H1 (cell line): ENCODE measurements around the gene CLIC1. TPM values are rescaled to one million over a fixed set of nuclear protein-coding genes. Genes with fewer than 3 reads are reported as not detected.
A peak's percentile ranks its signal among the peaks of the same experiment; 100 is the strongest.

ENCODE experiments used
- CBX5 ChIP-seq: fragments of 300-800, 300-1000 bp; sonication (generic); IDR thresholded peaks from 2 replicates; pipeline ENCODE4 v1.7.1; 2016; ENCODE audit warnings: antibody characterized with exemption, low read length, low read depth
- CHD7 ChIP-seq: fragments of 300-600 bp; sonication (generic); IDR thresholded peaks from 2 replicates; pipeline ENCODE4 v1.7.1; 2012; ENCODE audit warnings: low read length, moderate library complexity, mild to moderate bottlenecking, inconsistent platforms; ENCODE audit not compliant: insufficient replicate concordance
- CTBP2 ChIP-seq: IDR thresholded peaks from 2 replicates; pipeline ENCODE4 v1.7.0; 2011; ENCODE audit warnings: borderline replicate concordance, mild to moderate bottlenecking, moderate library complexity, mixed read lengths, low read length; ENCODE audit not compliant: insufficient read depth, insufficient read length
- PHF8 ChIP-seq: fragments of 200-600 bp; sonication (generic); conservative IDR thresholded peaks from 2 replicates; pipeline ENCODE4 v1.7.1; 2012; ENCODE audit warnings: low read depth, mild to moderate bottlenecking, inconsistent platforms, low read length, moderate library complexity
- POLR2A ChIP-seq, 2 experiments: IDR thresholded peaks; 1 replicate in 1 of 2; 2 replicates in 1 of 2; pipeline ENCODE4 v1.6.1; 2011; ENCODE audit warnings: low read depth in 2 of 2, low read length in 2 of 2, mild to moderate bottlenecking in 2 of 2; ENCODE audit errors: control extremely low read depth in 1 of 2
- RAD21 ChIP-seq, 2 experiments: IDR thresholded peaks in 1 of 2; conservative IDR thresholded peaks in 1 of 2; 2 replicates each; pipeline ENCODE4 v1.6.1; 2011; ENCODE audit warnings: low read depth in 2 of 2, low read length in 2 of 2, improper control_type of control experiment in 1 of 2, inconsistent platforms in 1 of 2, mild to moderate bottlenecking in 1 of 2, moderate library complexity in 1 of 2
- SIN3A ChIP-seq, 2 experiments: IDR thresholded peaks in 1 of 2; conservative IDR thresholded peaks in 1 of 2; 2 replicates each; pipeline ENCODE4 v1.6.1; 2011 to 2012; ENCODE audit warnings: low read length in 2 of 2, improper control_type of control experiment in 1 of 2, low read depth in 1 of 2, mild to moderate bottlenecking in 1 of 2
- SIX5 ChIP-seq: IDR thresholded peaks from 2 replicates; pipeline ENCODE4 v1.6.1; 2011; ENCODE audit warnings: mild to moderate bottlenecking, low read depth, low read length
- TAF7 ChIP-seq: optimal IDR thresholded peaks from 2 replicates; pipeline ENCODE3; 2011; ENCODE audit warnings: low read depth, mild to moderate bottlenecking, inconsistent platforms, low read length, moderate library complexity, borderline replicate concordance
- ZNF274 ChIP-seq: IDR thresholded peaks from 2 replicates; pipeline ENCODE4 v1.7.0; 2012; ENCODE audit warnings: low read length, borderline replicate concordance; ENCODE audit errors: extremely low read depth
- polyA plus RNA-seq, 7 experiments: library from polyadenylated mRNA; depleted of rRNA in 3 of 7; stranded (reverse) in 5 of 7; unstranded in 2 of 7; fragments of >200 nt in 5 of 7; fragments of 200-250 nt in 2 of 7; gene quantifications; 1 replicate in 5 of 7; 2 replicates in 1 of 7; 4 replicates in 1 of 7; pipeline versions ENCODE4 v1.2.1 to v1.2.3, GENCODE V29; 2011 to 2013; ENCODE audit warnings: missing spikeins in 2 of 7, mixed read lengths in 2 of 7
- total RNA-seq: library from RNA; stranded (reverse); fragmentation: NEBNext Ultra II Directional; extraction: Animal tissue kit (Norgen Biotek cat#: 25700); gene quantifications from 2 replicates; pipeline ENCODE4 v1.2.1, GENCODE V29; 2021

The CLIC1 gene
- total and polyA plus RNA-seq, 2 of the 8 experiments (the other 6 are each of a cell fraction or from before 2014, with no cell fraction given): 250 to 277 TPM

- TF ChIP-seq CHD7: no peak
- no peak for TF ChIP-seq CBX5
- no peak for TF ChIP-seq CTBP2
- TF ChIP-seq ZNF274: no peak
- peak; percentile 83 to 90 for TF ChIP-seq RAD21 (IDR thresholded peaks at IDR 0.05 in 1 of 2, conservative IDR thresholded peaks at IDR 0.05 in 1 of 2; ENCODE audit: low read depth in 2 of 2, low read length in 2 of 2)
- TF ChIP-seq SIN3A (conservative IDR thresholded peaks at IDR 0.05 in 1 of 2, IDR thresholded peaks at IDR 0.05 in 1 of 2; ENCODE audit: low read depth in 1 of 2, low read length in 2 of 2): peak; percentile 87 to 96; a peak in 3 of 4 replicates
- TF ChIP-seq PHF8: peak; percentile 62; the same call in 1 of the 2 replicates
- TF ChIP-seq TAF7: peak; percentile 37
- TF ChIP-seq POLR2A (IDR thresholded peaks at IDR 0.05; ENCODE audit: control extremely low read depth in 1 of 2, low read depth in 2 of 2, low read length in 2 of 2): no peak
- TF ChIP-seq SIX5: no peak
Observed at GRCh38 chr6:31729515-31729978, 6.8 kb downstream of the CLIC1 start (continued).
